HT-29 (cell line): ENCODE data around the gene FOXN4. TPM values are rescaled to one million over a fixed set of nuclear protein-coding genes. Genes with fewer than 3 reads are reported as not detected.
"Not testable (repeated sequence)": the region's sequence is repeated elsewhere in the genome, so short reads cannot be mapped to it uniquely, and the experiment has no call there.

ENCODE experiments used
- DNase-seq: peaks from one replicate; pipeline ENCODE4 v3.0.0-alpha.2; 2015; ENCODE audit warnings: low spot score
- total RNA-seq: library from RNA; depleted of rRNA; stranded (reverse); fragments of >200 nt; shearing (Covaris generic); gene quantifications from 2 replicates; pipeline ENCODE4 v1.2.3, GENCODE V29; 2014; rRNA removed

FOXN4 gene, protein sequence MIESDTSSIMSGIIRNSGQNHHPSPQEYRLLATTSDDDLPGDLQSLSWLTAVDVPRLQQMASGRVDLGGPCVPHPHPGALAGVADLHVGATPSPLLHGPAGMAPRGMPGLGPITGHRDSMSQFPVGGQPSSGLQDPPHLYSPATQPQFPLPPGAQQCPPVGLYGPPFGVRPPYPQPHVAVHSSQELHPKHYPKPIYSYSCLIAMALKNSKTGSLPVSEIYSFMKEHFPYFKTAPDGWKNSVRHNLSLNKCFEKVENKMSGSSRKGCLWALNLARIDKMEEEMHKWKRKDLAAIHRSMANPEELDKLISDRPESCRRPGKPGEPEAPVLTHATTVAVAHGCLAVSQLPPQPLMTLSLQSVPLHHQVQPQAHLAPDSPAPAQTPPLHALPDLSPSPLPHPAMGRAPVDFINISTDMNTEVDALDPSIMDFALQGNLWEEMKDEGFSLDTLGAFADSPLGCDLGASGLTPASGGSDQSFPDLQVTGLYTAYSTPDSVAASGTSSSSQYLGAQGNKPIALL
- not detected in 2 replicates for total RNA-seq

DNA sequence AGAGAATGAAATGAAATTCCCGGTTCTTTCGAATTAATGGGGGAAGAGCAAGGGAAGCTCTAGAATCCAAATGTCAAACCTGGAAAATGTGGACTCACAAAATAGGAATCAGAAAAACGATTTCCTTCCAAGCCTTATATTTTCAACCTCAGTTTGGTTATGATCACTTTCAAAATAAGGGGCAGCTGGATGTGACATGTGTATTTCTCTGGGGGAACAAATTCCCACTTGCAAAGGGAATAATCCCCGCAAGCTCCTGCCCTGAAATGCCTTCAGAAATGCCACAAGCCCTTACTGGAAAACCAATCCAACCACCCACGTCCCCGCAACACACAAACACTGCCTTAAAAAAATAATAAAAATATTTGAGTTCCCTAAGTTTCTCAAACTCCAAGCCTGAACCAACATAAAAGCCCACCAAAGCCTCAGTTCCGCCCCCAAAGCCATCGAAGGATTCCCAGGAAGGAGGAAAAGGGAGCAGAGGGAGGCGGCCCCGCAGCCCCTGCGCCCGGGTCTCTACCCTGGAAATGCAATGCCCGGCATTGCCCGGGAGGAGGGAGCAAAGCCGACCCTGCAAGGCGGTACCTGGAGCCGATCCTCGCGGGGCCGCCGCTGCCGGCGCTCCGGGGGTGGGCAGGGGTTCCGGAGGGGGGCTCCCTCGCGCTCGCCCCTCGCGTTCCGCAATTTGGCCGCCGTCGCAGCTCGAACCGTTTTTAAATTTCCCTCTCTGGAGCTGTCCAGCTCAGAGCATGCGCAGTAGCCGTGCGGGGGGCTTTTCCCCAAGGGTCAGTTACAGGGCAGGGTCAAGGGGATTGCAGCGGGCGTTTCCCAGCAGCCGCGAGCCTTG, at the start of gene FOXN4:
FOXN4 (minus strand) TSS at position 751 of the 847 bp plus-strand sequence. CDS start 963 bp downstream, outside the sequence.
- no peak for DNase-seq

DNA sequence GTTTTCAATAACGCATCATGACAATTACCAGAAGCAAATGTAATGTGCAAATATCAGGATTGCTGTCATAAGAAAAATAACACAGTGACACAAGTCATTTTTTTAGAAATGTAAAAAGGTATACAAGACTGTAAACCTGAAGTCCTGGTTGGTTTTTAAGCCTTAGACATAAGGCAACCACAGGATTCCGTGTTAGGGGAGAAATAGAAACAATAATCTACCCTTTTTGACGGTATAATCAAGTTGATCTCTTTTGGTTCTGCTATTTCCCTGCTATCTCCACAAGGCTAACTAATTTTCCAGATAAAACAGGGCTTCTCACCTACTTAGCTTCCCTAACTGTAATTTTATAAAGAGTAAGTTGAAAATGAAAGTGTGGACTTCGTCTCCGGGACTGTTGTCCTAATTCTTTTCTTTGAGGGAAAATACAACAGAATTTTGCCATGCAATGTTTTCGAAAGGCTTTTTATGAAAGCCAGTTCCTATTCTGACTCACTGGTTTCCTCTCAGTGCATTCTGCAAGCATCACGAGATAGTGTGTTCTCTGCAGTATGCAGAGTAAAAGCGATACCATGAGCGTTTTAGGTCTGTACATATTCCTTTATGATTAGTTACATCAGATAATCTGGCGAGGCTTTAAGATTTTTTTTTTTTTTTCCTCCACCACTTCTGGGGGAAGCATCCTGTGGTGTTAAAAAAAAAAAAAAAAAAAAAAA, 49.2 kb upstream of the FOXN4 start:
- no peak for DNase-seq

DNA sequence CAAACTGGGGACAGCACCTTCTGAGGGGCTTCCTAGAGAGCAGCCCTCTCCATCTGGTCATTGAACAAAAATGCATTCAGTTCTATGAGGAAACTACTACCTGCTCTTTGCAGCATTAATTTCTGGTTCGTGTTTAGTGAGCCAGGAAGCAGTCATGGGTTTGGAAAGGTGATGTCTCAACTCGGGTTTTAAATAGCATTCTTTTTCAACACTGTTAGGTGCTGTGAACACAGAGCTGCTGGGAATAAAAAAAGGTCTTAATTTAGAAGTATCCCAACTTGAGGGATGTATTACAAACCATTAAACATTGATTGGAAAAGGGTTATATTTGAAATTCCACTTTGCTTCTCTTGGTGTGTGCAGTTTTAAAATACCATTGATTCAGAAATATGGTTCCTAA, 47.9 kb upstream of the FOXN4 start:
- no peak for DNase-seq

DNA sequence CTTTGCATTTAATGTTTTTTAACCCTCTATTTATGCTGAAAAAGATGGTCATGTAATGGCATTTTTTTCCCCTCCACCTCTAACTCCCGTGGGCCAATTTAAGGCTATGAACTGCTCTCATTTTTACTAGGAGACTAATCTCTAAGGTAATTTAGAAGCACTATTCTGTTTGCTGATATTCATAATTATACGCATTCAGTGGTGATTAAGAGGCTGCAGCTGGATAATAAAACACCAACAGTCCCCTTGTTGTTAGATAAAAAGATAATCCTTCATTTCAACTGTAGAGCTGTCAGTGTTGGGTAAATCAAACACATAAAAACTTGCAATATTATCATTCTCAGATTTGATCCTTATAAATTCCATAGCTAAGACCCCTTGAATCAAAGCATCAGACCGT, 47.5 kb upstream of the FOXN4 start:
- DNase-seq, result no peak

DNA sequence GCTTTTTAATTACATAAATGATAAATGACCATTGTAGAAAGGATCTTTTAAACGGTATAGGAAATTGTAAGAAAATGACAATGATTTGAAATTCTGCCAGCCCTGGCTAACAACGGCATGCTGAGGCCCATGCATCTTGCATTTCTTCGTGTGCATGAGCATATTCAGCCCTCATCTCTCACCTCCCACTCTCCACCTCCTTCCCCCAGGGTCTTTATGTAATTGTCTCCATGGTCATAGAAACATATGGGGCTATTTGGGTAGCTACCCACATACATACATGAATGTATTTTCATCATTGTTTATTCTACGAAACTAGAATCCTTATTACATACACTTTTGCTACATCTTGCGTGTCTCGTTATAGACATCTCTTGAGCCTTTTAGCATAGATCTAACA, 43.1 kb upstream of the FOXN4 start:
- no peak for DNase-seq

DNA sequence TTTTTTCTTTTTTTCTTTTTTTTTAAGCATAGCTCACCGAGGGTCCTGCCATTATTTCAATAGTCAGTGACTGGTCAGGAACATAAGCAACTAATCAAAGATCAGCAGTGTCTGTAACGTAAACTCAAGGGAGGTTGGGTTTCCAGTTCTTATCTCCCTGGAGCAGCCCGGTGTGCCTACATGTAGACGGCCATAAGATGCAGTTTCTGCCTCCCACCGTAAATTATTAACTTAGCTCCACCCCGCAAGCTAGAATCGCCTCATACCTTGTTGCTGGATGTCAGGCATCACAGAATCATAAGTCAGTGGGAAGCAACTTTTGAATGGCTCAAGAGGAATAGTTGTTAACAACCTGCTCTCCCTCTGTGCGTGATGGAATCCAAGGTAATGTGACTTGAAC, 38.5 kb upstream of the FOXN4 start, which contains the start of gene MYO1H:
MYO1H (plus strand) TSS at position 312 of the 400 bp plus-strand sequence; CDS start at position 373, 61 bp downstream.
- DNase-seq, result peak; percentile 8

DNA sequence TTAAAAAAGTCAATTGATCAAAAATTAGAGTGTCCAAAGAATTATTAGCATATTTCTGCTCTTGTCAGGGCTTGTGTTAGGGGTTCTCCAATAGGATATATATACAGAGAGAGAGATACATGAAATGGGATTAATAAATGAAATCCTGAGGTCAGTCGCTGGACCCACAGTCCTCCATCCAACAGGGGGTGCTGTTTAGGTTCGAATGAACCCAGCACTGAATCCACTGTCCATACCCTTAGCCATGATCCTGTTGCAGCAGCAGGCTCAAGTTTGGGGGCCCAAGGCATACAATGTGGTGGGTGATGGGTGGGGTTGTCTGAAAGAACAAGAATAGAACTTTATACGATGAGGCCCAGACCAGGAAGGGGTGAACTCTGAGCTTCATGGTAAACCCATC, 37.8 kb upstream of the FOXN4 start:
- no peak for DNase-seq

DNA sequence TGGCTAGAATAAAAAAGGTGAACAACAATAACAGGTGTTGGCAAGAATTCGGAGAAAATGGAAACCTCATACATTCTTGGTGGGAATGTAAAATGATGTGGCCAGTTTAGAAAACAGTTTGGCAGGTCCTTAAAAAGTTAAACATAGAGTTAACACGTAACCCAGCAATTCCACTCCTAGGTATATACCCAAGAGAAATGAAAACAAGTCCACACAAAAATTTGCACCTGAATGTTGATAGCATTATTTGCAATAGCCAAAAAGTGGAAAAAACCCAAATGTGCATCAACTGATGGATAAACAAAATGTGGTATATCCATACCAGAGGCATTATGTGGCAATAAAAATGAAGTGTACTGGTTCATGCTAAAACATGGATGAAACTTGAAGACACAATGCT, 36.3 kb upstream of the FOXN4 start:
- DNase-seq, result no peak

DNA sequence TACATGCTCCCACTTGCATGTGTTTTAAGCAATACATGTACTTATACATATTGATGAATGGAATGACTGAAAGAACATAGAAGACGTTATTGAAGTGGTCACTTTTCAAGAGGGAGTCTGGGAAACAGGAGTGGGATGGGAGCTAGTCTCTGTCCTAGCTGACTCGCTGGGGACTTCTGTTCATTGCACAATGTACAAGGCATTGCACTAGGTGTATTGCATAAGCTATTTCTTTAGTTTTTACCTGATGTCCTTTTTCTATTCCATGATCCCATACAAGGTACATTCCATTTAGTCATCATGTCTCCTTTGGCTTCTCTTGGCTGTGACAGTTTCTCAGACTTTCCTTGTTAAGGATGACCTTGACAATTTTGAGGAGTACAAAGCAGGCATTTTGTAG, 34.6 kb upstream of the FOXN4 start:
- no peak for DNase-seq

DNA sequence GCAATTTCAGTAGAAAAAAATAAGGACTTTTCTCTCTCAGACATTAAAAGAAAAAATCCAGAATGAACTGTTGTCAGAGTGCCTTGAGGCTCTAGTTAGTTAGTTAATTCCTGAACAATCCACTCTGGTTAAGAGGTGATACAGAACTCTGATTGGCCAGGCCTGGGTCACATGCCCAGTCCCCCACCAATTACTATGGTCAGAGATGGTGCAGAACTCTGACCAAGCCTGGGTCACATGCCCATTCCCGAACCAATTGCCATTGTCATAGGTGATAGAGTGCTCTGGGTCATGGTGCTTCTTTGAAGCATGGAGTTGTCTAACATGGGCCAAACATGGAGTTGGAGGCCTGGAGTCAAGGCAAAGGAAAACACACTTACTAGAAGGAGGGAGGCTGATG, 27.5 kb upstream of the FOXN4 start:
- no peak for DNase-seq

DNA sequence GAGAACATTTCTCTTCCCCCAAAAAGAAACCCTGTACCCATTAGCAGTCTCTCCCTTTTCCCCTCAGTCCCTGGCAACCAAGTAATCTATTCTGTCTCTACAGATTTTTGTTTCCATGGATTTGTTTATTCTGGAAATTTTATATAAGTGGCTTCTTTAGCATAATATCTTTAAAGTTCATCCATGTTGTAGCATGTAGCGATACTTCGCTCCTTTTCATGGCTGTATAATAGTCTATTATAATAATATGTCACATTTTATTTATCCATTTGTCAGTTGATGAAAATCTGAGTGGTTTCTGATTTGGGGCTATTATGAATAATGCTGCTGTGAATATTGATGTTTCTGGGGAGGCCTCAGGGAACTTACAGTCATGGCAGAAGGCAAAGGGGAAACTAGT, 25.8 kb upstream of the FOXN4 start:
- no peak for DNase-seq

DNA sequence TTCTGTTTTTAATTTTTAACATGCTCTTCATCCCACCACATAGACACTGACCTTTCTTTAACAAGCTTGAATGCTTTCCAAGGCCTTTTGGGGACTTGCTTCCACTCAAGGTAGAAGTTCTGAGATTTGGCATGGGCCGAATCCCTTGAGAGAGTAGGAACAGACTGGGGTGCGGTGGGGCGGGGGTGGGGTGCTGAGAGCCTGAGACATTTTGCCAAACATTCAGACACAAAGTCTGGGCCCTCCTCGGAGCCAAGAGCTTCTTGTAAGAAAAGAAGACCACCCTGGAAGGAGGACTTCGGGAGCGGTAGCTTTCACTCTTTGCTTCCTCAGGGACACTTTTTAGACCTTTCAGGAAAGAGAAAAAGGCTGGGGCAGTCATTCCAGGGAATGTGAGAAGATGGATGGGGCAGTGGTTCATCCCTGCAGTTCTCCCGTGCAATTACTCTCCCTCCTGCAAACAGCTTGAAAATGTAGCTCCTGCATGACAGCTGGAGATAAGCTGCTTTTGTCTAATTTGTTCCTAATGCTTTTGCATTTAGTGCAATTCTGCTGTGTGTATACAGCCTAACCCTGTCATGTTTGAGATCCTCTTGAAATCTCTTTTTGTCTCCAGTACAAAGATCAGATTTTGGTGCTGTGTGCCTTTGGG, 22.3 kb upstream of the FOXN4 start:
- no peak for DNase-seq

DNA sequence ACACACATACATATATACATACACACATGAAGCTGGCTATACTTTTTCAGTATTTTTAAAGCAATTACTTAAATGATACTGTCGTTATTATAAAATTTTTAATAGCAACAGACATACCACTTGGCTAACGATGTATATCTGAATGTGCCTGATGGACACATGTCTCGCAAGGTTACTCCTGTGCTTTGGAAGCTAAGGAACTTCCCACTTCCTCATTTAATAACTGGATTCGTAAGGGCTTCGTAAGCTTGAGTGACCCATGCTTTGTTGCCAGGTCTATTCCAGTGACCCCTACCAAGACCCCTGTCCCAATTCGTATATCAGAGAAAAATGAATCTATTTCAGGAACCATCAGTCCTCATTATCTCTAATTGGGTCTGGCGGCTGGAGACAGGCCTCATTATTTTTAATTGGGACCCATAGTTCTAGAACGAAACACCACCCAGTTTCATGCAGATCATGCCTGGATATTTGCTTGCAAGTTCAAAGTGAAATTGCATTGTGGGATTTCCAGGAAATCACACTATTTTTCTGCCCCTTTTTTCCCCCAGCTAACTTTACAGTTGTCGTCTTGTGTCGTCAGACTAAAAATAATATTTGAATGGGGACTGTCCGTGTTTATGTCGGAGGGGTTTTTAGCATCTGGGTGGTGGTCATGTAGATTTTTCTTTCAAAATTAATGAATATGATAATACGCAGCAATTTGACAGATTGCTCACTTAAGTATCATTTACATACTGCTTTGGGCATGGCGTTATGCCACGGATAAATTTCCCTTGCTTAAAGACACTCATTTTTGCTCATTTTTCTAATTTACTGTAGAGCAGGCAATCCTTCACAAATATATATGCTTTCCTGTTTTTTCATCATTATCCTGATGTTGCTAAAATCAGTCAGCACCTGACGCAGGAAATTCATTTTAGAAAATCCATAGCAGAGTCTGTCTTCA, 21.5 kb upstream of the FOXN4 start:
- DNase-seq, result no peak

DNA sequence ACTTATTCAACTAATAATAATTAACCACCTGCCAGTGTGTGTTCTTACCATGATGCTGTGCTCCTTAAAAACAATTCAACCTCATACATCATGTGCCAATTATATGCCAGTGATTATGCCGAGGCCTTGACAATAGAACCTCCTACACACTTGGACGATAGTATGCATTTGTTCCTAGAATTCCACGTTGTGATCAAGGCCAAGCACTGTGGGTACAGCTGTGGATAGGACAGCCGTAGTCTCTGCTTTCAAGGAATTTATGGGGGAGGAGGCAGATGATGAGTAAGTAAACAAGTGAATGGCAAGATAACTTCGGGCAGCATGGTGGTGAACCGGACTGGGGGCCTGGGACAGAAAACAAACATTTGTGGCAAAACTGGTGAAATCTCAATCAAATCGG, 20.6 kb upstream of the FOXN4 start:
- DNase-seq, result no peak

DNA sequence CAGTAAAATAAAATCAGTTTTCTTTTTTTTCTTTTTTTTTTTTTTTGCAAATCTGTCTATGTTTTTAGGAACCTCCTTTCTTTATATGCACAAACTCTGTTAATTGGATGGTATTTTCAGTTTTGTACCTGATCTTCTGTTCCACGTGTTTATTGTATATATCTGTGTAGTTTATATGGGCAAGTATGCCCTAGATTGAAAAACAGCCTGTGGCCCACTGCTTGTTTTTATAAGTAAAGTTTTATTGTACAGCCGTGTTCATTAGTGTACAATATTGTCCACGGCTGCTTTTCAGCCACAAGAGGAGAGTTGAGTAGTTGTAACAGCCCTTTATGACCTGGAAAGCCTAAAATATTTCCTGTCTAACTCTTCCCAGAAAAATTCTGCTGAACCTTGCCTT, 19.9 kb upstream of the FOXN4 start:
- DNase-seq, result no peak

DNA sequence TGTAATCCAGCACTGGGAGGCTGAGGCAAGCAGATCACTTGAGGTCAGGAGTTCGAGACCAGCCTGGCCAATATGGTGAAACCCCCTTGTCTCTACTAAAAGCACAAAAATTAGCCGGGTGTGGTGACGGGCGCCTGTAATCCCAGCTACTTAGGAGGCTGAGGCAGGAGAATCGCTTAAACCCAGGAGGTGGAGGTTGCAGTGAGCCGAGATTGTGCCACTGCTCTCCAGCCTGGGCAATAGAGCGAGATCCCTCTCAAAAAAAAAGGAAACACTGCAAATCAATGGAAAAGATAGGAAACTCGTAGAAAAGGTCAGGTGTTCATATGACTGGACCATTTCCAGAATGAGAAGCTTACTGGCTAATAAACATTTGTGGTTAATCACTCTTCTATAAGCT, 12.2 kb upstream of the FOXN4 start:
- DNase-seq, result not testable (repeated sequence)

DNA sequence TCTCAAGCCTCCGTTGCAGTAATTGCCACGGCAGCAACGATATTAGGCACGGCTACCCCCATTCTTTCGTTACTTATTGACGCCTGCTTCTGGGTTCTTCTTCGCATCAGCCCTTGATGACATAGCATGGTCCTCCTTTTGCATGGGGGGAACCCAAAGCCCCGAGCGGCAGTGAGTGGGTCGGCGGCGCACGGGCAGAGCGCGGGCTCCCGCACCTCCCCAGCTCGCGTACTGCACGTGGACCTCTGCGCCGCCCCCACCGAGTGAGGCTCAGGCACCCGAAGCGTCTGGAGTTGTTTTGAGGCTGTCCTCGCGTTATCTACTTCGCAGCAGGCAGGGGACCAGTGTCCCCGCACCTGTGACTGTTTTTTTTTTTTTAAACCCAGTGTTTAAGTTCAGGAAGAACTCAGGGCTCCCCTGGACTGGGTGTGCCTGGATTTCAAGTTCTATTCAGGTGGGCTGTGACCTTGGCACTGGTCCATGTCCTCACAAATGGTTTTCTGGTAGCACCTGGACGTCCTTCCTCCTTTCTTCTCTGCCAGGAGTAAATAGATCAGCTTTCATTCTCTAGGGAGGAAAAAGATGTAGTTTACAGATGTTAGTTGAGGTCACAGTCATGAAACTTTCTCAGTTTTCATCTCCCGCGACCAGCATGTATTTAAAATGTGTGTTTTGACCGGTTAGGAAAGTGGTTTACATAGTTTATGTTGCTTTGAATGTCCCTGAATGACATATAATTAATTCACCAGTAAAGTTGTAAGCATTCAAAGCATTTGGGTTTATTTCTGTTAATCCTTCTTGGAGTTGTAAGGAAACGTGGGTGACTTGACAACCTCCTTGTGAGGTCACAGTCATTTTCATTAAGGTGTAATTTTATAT, 1.4 kb upstream of the FOXN4 start:
- DNase-seq, result no peak

DNA sequence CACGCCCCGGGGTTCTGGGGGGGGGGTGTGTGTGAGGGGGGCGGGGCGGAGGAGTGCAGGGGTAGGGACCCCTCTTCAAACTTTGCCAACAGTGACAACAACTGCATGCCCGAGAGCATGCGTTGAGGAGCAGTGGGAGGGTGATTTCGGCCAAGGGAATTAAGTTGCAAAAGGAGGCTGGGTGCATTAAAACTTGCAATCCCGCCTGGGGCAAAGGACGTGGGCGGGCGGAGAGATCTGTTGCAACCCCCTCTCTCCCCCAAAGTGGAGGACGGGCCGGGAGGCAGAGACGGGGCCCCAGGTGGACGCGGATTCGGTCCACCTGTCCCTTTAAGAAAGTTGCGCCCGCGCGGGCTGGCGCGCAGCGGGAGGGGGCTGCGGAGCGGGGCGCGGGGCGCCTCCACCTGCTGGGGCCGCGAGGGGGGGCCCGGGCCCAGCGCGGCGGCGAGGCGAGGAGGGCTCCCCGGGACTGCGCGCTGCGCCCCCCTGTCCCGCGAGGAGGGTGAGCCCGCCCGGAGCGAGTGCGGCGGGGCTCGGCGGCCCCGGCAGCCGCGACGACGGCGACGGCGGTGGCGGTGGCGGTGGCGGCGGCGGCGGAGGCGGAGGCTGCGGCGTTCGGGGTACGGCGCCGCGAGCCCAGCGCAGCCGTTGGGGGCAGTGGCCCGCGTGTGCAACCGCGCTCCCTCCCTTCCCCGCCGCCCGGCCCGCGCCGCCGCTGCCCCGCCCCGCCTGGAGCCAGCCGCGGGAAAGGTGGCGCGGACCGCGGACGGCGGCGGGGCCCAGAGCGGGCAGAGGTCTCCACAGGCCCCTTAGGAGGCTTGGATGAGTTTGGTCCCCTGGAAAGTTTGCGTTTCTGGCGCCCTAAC, 530 bp upstream of the FOXN4 start:
- no peak for DNase-seq
